NCI-H146 (cell line): ENCODE results near the gene RIN3.

Source experiments
- DNase-seq: peaks from one replicate; lab custom pipeline; 2025; lab: John Stamatoyannopoulos, UW

RIN3 gene

GRCh38 chr14:92513204-92513965, at the start of gene RIN3:
Gene RIN3 (plus strand): TSS chr14:92513781. CDS start chr14:92513933, 152 bp downstream.
- peak; percentile 56 for DNase-seq

GRCh38 chr14:92464156-92464555, 49.4 kb upstream of the RIN3 start:
- no peak for DNase-seq

- no peak for DNase-seq
These were observed 48.9 kb upstream of the RIN3 start for GRCh38 chr14:92464716-92465115.

- DNase-seq, result no peak
These were observed 48.1 kb upstream of the RIN3 start for GRCh38 chr14:92465353-92466055.

GRCh38 chr14:92466059-92466458, 47.5 kb upstream of the RIN3 start:
- DNase-seq, result no peak

- no peak for DNase-seq
These were observed 44.1 kb upstream of the RIN3 start for GRCh38 chr14:92469515-92469914.

- DNase-seq, result no peak
These were observed 43.4 kb upstream of the RIN3 start for GRCh38 chr14:92470215-92470614.

GRCh38 chr14:92470811-92471210, 42.8 kb upstream of the RIN3 start:
- DNase-seq, result no peak

GRCh38 chr14:92471919-92472318, 41.7 kb upstream of the RIN3 start:
- DNase-seq, result no peak

GRCh38 chr14:92472860-92473259, 40.7 kb upstream of the RIN3 start:
- no peak for DNase-seq

GRCh38 chr14:92473261-92473968, 40.2 kb upstream of the RIN3 start:
- DNase-seq, result no peak

GRCh38 chr14:92473969-92474535, 39.5 kb upstream of the RIN3 start:
- no peak for DNase-seq

- DNase-seq, result no peak
These were observed 38.5 kb upstream of the RIN3 start for GRCh38 chr14:92475037-92475436.

- DNase-seq, result no peak
These were observed 38.0 kb upstream of the RIN3 start for GRCh38 chr14:92475451-92476187.

- no peak for DNase-seq
These were observed 32.7 kb upstream of the RIN3 start for GRCh38 chr14:92480856-92481255.

GRCh38 chr14:92481386-92481785, 32.2 kb upstream of the RIN3 start:
- no peak for DNase-seq

- DNase-seq, result no peak
These were observed 31.6 kb upstream of the RIN3 start for GRCh38 chr14:92481811-92482555.

- no peak for DNase-seq
These were observed 30.8 kb upstream of the RIN3 start for GRCh38 chr14:92482621-92483319.

GRCh38 chr14:92484132-92484823, 29.3 kb upstream of the RIN3 start:
- no peak for DNase-seq

- no peak for DNase-seq
These were observed 26.7 kb upstream of the RIN3 start for GRCh38 chr14:92486881-92487280.
